ELR (cell line): Measurements from ENCODE around the gene CYB561A3.
A peak's percentile ranks its signal among the peaks of the same experiment; 100 is the strongest.
"Not testable (repeated sequence)": the region's sequence is repeated elsewhere in the genome, so short reads cannot be mapped to it uniquely, and the experiment has no call there.

Experiments
- DNase-seq: peaks from one replicate; pipeline ENCODE4 v3.0.0-alpha.2; 2015; ENCODE audit warnings: low read depth

CYB561A3 gene

GRCh38 chr11:61361741-61362541, at the start of gene CYB561A3, which contains the start of gene TMEM138:
Gene CYB561A3, minus strand, starts transcription at chr11:61361882. Its CDS starts 5,169 bp downstream, at chr11:61356713.
Gene TMEM138, plus strand, starts transcription at chr11:61362374. Its CDS starts 2,017 bp downstream, at chr11:61364391.
- peak; percentile 95 for DNase-seq

- DNase-seq: no peak
Measured at GRCh38 chr11:61406991-61407728, 45.5 kb upstream of the CYB561A3 start.

- no peak for DNase-seq
Measured at GRCh38 chr11:61406067-61406466, 44.4 kb upstream of the CYB561A3 start.

GRCh38 chr11:61404641-61405040, 43.0 kb upstream of the CYB561A3 start:
- DNase-seq: no peak

GRCh38 chr11:61404103-61404502, 42.4 kb upstream of the CYB561A3 start:
- no peak for DNase-seq

- no peak for DNase-seq
Measured at GRCh38 chr11:61403658-61404057, 42.0 kb upstream of the CYB561A3 start.

- no peak for DNase-seq
Measured at GRCh38 chr11:61401573-61401972, 39.9 kb upstream of the CYB561A3 start.

- DNase-seq: no peak
Measured at GRCh38 chr11:61401173-61401572, 39.5 kb upstream of the CYB561A3 start.

- peak; percentile 42 for DNase-seq
Measured at GRCh38 chr11:61392981-61393595, 31.4 kb upstream of the CYB561A3 start.

GRCh38 chr11:61390161-61390560, 28.5 kb upstream of the CYB561A3 start:
- no peak for DNase-seq

GRCh38 chr11:61384271-61385242, 22.9 kb upstream of the CYB561A3 start:
- peak; percentile 44 for DNase-seq

- DNase-seq: not testable (repeated sequence)
Measured at GRCh38 chr11:61383859-61384258, 22.2 kb upstream of the CYB561A3 start.

- no peak for DNase-seq
Measured at GRCh38 chr11:61380884-61381283, 19.2 kb upstream of the CYB561A3 start.

GRCh38 chr11:61378713-61379313, 17.1 kb upstream of the CYB561A3 start:
- peak; percentile 89 for DNase-seq

GRCh38 chr11:61377461-61378160, 15.9 kb upstream of the CYB561A3 start:
- peak; percentile 30 for DNase-seq

GRCh38 chr11:61375761-61376108, 14.1 kb upstream of the CYB561A3 start:
- DNase-seq: no peak

GRCh38 chr11:61372659-61373420, 11.2 kb upstream of the CYB561A3 start:
- DNase-seq: no peak

GRCh38 chr11:61370349-61371005, 8.8 kb upstream of the CYB561A3 start:
- no peak for DNase-seq
